NT2/D1 (cell line): ENCODE results near the gene PLXNA2.
A peak's percentile ranks its signal among the peaks of the same experiment; 100 is the strongest.

ENCODE experiments used
- DNase-seq: peaks from one replicate; pipeline ENCODE4 v3.0.0-alpha.2; 2011; ENCODE audit warnings: low read depth, low spot score
- H3K27me3 ChIP-seq: 2 replicates; pipeline ENCODE4 v1.6.0; 2011; ENCODE audit warnings: mild to moderate bottlenecking; ENCODE audit not compliant: insufficient read length, insufficient read depth
- H3K36me3 ChIP-seq: 2 replicates; pipeline ENCODE4 v1.6.1; 2011; ENCODE audit warnings: mild to moderate bottlenecking, low read length, mixed read lengths; ENCODE audit not compliant: insufficient read depth, insufficient read length
- H3K4me1 ChIP-seq: 2 replicates; pipeline ENCODE4 v1.5.1; 2011; ENCODE audit not compliant: insufficient read depth, insufficient read length
- H3K4me3 ChIP-seq: 2 replicates; pipeline ENCODE4 v1.5.1; 2011; ENCODE audit warnings: low read depth; ENCODE audit not compliant: insufficient read length
- H3K9ac ChIP-seq: 2 replicates; pipeline ENCODE4 v1.6.0; 2011; ENCODE audit warnings: low read depth; ENCODE audit not compliant: insufficient read length
- H3K9me3 ChIP-seq: 2 replicates; pipeline ENCODE4 v1.5.1; 2011; ENCODE audit warnings: mild to moderate bottlenecking, low read length; ENCODE audit not compliant: insufficient read depth
- SUZ12 ChIP-seq: IDR thresholded peaks from 2 replicates; pipeline ENCODE4 v1.6.1; 2011; ENCODE audit not compliant: insufficient read length, insufficient read depth; ENCODE audit errors: extremely low read depth
- YY1 ChIP-seq: IDR thresholded peaks from 2 replicates; pipeline ENCODE4 v1.6.1; 2011; ENCODE audit not compliant: insufficient read length, insufficient read depth
- ZNF274 ChIP-seq: IDR thresholded peaks from 2 replicates; pipeline ENCODE4 v1.6.1; 2011; ENCODE audit warnings: mild to moderate bottlenecking, low read depth, low read length

Gene PLXNA2

DNA sequence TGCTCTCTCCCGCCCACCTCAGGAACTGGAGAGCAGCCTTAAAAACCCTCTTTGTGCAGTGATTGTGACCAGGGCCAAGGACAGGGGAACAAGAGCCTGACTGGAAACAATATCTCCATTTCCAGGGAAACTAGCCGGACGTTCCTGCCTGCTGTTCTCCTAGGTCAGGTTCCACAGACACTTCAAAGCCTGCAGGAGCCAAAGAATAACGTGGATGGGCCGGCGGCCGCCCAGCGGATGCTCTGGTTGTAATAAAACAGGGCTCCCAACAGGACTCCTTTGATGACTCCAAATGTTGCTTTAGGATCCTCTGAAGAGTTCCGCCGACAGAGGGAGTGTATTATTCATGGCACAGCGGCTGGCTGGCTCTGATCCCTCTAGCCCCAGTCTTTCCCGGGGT, 162.2 kb downstream of the PLXNA2 start:
- H3K27me3 ChIP-seq: no peaks in the 10 kb centered on the region
- no peak for TF ChIP-seq SUZ12
- TF ChIP-seq YY1: no peak
- no peak for TF ChIP-seq ZNF274
- no peak overlapping the region for H3K9ac ChIP-seq
- DNase-seq: no peak
- peaks cover 25% of the 10 kb centered on the region for H3K36me3 ChIP-seq
- H3K9me3 ChIP-seq: no peaks in the 10 kb centered on the region
- H3K4me3 ChIP-seq: no peak overlapping the region
- H3K4me1 ChIP-seq: peaks cover 11% of the 10 kb centered on the region

DNA sequence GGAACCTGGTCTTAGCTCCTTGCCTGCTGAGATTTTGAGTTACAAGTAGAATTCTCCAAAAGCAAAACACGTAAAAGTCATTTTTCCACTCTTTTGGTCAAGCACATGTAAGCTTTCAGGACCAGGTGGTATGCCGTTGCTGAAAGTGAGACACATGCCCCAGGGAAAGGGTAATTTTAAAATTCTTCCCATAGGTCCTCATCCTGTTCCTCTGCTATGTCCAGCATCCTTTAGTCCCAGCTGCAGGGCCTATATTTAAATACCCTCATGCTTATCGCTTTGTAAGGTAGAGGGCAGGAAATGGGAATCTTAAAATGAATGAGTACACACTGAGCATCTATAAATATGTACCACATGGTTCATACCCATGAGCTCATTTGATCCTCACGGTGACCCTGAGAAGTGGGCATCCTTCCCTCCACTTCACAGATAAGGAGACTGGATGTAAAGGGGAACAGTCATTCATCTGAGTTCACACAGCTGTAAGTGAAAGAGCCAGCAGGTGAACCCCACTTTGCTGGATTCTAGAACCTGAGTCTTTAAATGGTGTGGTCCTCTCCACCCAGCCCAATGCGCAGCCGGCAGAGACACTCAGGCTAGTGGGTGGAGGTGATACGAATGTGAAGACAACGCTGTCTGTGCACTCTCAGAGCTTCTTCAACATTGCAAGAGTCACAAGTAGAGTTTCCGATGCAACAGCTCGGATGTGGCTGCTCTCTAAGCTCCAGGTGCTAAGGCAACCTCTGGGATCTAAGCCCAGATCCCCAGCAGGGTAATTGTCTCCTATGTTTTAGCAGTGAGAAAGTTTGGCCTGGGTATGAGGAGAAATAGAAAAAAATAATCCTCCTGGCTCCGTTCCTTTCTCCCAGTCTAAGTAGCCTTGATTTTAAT, 163.5 kb downstream of the PLXNA2 start:
- Histone ChIP-seq H3K9ac (no peak overlapping the region), H3K27me3 (no peaks in the 10 kb centered on the region), H3K4me3 (no peak overlapping the region), H3K36me3 (peaks cover 25% of the 10 kb centered on the region), H3K9me3 (no peaks in the 10 kb centered on the region), H3K4me1 (peaks cover 11% of the 10 kb centered on the region)
- TF ChIP-seq ZNF274 (no peak), YY1 (no peak), SUZ12 (no peak)
- DNase-seq: no peak

- Histone ChIP-seq H3K4me3 (no peak overlapping the region), H3K36me3 (peaks cover 22% of the 10 kb centered on the region), H3K27me3 (no peaks in the 10 kb centered on the region), H3K4me1 (peaks cover 11% of the 10 kb centered on the region), H3K9me3 (peaks cover 12% of the 10 kb centered on the region), H3K9ac (no peak overlapping the region)
- DNase-seq: no peak
- TF ChIP-seq YY1: no peak
- TF ChIP-seq SUZ12: no peak
Observed at GRCh38 chr1:208079161-208079560, 165.0 kb downstream of the PLXNA2 start.

- no peak for DNase-seq
- Histone ChIP-seq H3K27me3 (no peaks in the 10 kb centered on the region), H3K36me3 (peaks cover 24% of the 10 kb centered on the region), H3K9me3 (peaks cover 16% of the 10 kb centered on the region), H3K9ac (no peak overlapping the region), H3K4me3 (no peak overlapping the region), H3K4me1 (peaks cover 11% of the 10 kb centered on the region)
- no peak for TF ChIP-seq YY1
- no peak for TF ChIP-seq ZNF274
- no peak for TF ChIP-seq SUZ12
Observed at GRCh38 chr1:208078752-208079151, 165.4 kb downstream of the PLXNA2 start.

GRCh38 chr1:208077232-208078075, 166.7 kb downstream of the PLXNA2 start:
- Histone ChIP-seq H3K36me3 (peaks cover 29% of the 10 kb centered on the region), H3K4me3 (no peak overlapping the region), H3K4me1 (peaks cover 3% of the 10 kb centered on the region), H3K9ac (peak overlapping the region; percentile 32), H3K27me3 (no peaks in the 10 kb centered on the region), H3K9me3 (peaks cover 20% of the 10 kb centered on the region)
- TF ChIP-seq YY1: no peak
- TF ChIP-seq SUZ12: no peak
- no peak for TF ChIP-seq ZNF274
- no peak for DNase-seq

- peaks cover 3% of the 10 kb centered on the region for H3K4me1 ChIP-seq
- DNase-seq: no peak
- no peak overlapping the region for H3K9ac ChIP-seq
- H3K9me3 ChIP-seq: peaks cover 20% of the 10 kb centered on the region
- H3K36me3 ChIP-seq: peaks cover 18% of the 10 kb centered on the region
- no peak for TF ChIP-seq YY1
- TF ChIP-seq ZNF274: no peak
- TF ChIP-seq SUZ12: no peak
- no peaks in the 10 kb centered on the region for H3K27me3 ChIP-seq
- H3K4me3 ChIP-seq: no peak overlapping the region
Observed at GRCh38 chr1:208074353-208074752, 169.8 kb downstream of the PLXNA2 start.

GRCh38 chr1:208071435-208072031, 172.7 kb downstream of the PLXNA2 start:
- no peak for DNase-seq
- TF ChIP-seq YY1 (no peak), ZNF274 (no peak), SUZ12 (no peak)
- no peak overlapping the region for H3K9ac ChIP-seq
- no peak overlapping the region for H3K4me3 ChIP-seq
- no peaks in the 10 kb centered on the region for H3K4me1 ChIP-seq
- no peaks in the 10 kb centered on the region for H3K27me3 ChIP-seq
- H3K9me3 ChIP-seq: peaks cover 20% of the 10 kb centered on the region
- peaks cover 10% of the 10 kb centered on the region for H3K36me3 ChIP-seq
